NCI-H524 (cell line): ENCODE data around the gene ATG16L1.
"Not testable (repeated sequence)": the region's sequence is repeated elsewhere in the genome, so short reads cannot be mapped to it uniquely, and the experiment has no call there.

Experiments used
- DNase-seq, 2 experiments: peaks; one replicate each; lab custom pipeline; 2025; lab: John Stamatoyannopoulos, UW

The ATG16L1 gene

DNA sequence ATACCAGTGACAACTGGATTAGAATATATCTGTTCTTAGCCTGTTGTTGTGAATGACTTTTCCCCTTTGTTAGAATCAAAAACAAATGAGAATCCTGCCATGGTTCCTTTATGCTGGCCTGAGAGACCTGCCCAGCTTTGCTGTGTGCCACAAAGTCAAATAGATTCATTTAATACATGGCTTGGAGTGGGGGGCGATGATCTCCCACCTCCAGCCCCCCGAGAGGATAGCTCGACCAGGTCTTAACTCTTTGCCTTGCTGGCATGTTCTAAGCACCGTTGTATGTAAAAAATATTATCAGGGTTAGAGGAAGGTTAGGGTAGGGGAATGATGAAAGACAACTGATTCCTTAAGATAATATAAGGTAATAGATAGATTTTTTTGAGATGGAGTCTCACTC lies 80.7 kb downstream of the ATG16L1 start:
- no peak for DNase-seq

- no peak for DNase-seq
These were observed 83.4 kb downstream of the ATG16L1 start for GRCh38 chr2:233334915-233335314.

DNA sequence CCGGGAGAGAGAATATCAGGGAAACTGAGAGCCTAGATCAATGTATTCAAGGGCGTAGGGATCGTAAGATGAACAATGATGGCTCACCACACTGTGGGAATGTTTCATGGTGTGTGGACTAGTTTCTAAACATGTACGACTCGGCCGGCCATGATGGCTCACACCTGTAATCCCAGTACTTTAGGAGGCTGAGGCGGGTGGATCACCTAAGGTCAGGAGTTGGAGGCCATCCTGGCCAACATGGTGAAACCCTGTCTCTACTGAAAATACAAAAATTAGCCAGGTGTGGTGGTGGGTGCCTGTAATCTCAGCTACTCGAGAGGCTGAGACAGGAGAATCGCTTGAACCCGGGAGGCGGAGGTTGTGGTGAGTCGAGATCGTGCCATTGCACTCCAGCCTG lies 84.6 kb downstream of the ATG16L1 start:
- DNase-seq, result not testable (repeated sequence)

DNA sequence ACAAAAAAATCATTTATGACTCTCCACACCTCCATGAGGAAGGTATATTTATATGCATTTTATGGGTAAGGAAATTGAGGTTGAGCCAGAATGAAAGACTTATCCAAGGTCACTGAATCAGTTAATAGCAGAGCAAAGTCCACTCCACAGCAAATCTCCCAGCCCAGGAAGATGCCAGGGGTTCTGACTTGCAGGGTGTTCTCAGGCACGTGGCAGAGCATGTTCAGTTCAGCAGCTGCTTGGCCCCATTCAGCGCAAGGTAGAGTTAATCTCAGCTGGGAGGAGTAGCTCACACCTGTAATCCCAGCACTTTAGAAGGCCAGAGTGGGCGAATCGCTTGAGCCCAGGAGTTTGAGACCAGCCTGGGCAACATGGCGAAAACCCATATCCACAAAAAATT lies 85.1 kb downstream of the ATG16L1 start:
- DNase-seq, result no peak

GRCh38 chr2:233338046-233338445 lies 86.6 kb downstream of the ATG16L1 start:
- DNase-seq, result peak; percentile 38 to 77

DNA sequence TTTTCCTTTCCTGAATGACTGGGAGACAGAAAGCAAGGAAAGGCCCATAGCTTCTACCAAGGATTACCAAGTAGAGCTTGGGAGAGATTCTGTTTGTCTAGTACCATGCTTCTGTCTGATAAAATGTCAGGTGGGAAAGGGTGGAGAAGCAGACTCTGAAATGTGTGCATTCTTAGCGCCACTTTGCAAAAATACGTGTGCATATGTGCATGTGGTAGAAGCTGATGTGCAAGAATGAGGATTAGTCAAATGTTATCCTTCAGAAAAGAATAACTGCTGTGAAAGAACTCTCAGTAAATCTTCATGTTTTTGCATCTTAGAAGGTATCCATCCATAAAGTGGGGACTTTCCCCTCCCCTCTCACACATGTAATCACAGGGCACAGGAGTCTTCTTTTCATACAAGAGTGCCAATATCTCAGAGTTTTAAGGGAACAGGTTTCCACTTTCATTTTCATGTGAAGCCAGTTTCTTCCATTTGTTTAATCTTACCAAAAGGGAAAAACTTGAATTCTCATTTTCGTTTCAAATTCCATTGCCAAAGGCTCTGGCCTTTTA lies 87.4 kb downstream of the ATG16L1 start:
- DNase-seq, result no peak

- no peak for DNase-seq
These were observed 88.0 kb downstream of the ATG16L1 start for GRCh38 chr2:233339427-233339826.

DNA sequence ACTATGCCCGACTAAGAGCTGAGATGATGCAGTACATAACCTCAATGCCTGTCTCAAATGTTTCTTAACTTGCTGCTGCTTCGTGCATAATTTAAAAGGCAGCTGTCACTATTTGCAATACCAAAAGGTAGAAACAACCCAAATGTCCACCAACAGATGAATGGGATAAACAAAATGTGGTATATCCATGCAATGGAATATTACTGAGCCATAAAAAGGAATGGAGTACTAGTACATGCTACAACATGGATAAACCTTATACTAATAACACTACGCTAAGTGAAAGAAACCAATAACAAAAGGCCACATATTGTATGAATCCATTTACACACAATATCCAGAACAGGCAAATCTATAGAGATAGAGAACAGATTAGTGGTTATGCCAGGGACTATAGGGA lies 89.8 kb downstream of the ATG16L1 start:
- no peak for DNase-seq

- DNase-seq, result peak; percentile 25 to 79
These were observed 90.8 kb downstream of the ATG16L1 start for GRCh38 chr2:233342301-233342700.

- no peak for DNase-seq
These were observed 91.8 kb downstream of the ATG16L1 start for GRCh38 chr2:233343171-233343705.
